Adipocyte (in vitro differentiated cells): Measurements from ENCODE around the gene SMAGP.
"Not testable (repeated sequence)": the region's sequence is repeated elsewhere in the genome, so short reads cannot be mapped to it uniquely, and the experiment has no call there.

Experiments used
- DNase-seq: peaks from one replicate; pipeline ENCODE4 v3.0.0-alpha.2; 2015; ENCODE audit warnings: low read depth
- H3K27me3 ChIP-seq: replicated peaks from 2 replicates; pipeline ENCODE4 v1.7.0; 2013; ENCODE audit warnings: mild to moderate bottlenecking, low read length, moderate library complexity; ENCODE audit not compliant: control insufficient read depth, insufficient read depth
- H3K36me3 ChIP-seq: 2 replicates; pipeline ENCODE4 v1.7.0; 2013; ENCODE audit warnings: low read length, mild to moderate bottlenecking, moderate library complexity; ENCODE audit not compliant: control insufficient read depth, insufficient read depth, severe bottlenecking
- H3K4me1 ChIP-seq: 2 replicates; pipeline ENCODE4 v1.7.0; 2013; ENCODE audit warnings: mild to moderate bottlenecking, low read length, moderate library complexity; ENCODE audit not compliant: control insufficient read depth, insufficient read depth
- H3K4me3 ChIP-seq: 2 replicates; pipeline ENCODE4 v1.7.0; 2013; ENCODE audit warnings: mild to moderate bottlenecking, low read length, moderate library complexity
- H3K9ac ChIP-seq: 2 replicates; pipeline ENCODE4 v1.7.0; 2013; ENCODE audit warnings: mild to moderate bottlenecking, low read length, moderate library complexity
- H3K9me3 ChIP-seq: 2 replicates; pipeline ENCODE4 v1.7.0; 2013; ENCODE audit warnings: mild to moderate bottlenecking, low read length, moderate library complexity; ENCODE audit not compliant: control insufficient read depth

SMAGP gene

DNA sequence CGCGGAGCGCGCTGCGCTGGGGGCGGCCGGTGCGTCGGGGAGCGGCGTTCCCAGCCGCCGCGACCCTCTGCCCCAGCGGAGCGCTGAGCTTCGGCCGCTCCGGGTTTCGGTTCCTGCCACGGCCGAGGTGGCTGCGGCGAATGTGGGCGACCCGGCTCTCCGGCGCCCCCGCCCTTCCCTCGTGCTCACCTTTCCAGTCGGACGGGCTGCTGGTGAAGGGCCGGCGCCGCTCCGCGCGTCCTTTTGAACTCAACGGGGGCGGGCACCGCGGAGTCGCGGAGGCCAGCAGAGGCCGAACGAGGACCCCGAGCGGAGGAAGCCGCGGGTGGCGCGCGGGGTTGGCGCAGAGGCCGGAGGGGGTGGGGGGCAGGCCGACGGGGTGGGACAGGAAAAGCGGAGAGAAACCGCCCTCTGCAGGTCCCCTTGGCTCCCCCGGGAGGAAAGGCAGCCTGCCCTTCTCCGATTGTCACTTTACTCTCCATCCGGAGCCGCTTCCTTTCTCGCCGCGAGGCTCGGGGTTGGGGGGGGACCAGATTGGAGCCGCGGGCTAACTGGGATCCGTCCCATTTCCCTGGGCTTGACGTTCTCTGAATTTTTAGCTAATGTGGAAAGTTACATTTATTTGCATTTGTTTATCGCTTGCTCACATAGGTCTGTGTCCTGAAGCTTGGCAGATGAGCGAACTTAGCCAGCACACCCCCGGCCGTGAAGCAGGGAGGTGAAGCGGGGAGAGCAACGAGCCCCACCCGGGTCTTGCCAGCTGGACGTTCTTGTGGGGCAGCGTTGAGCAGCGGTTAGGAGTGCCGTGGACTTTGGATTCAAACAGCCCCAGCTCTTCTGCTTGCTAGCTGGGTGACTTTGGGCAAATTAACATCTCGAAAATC lies at the start of gene SMAGP:
Gene SMAGP (minus strand): TSS at position 349 of the 884 bp plus-strand sequence. CDS start 1,137 bp downstream, outside the sequence.
- peak; percentile 70 for DNase-seq
- Histone ChIP-seq H3K4me1 (peaks cover 16% of the 10 kb centered on the region), H3K4me3 (peak within 1 kb of the TSS; percentile 90), H3K9me3 (no peaks in the 10 kb centered on the region), H3K36me3 (no peaks in the 10 kb centered on the region), H3K27me3 (no peaks in the 10 kb centered on the region), H3K9ac (peak within 1 kb of the TSS; percentile 85)

GRCh38 chr12:51318846-51319599 lies 48.8 kb upstream of the SMAGP start:
- Histone ChIP-seq H3K4me1 (peaks cover 9% of the 10 kb centered on the region), H3K9ac (no peak overlapping the region), H3K27me3 (no peaks in the 10 kb centered on the region), H3K36me3 (no peaks in the 10 kb centered on the region), H3K9me3 (no peaks in the 10 kb centered on the region), H3K4me3 (no peak overlapping the region)
- DNase-seq, result peak; percentile 20

- not testable (repeated sequence) for H3K27me3 ChIP-seq, H3K4me3 ChIP-seq, DNase-seq
Observed at GRCh38 chr12:51318057-51318806, 48.0 kb upstream of the SMAGP start.

DNA sequence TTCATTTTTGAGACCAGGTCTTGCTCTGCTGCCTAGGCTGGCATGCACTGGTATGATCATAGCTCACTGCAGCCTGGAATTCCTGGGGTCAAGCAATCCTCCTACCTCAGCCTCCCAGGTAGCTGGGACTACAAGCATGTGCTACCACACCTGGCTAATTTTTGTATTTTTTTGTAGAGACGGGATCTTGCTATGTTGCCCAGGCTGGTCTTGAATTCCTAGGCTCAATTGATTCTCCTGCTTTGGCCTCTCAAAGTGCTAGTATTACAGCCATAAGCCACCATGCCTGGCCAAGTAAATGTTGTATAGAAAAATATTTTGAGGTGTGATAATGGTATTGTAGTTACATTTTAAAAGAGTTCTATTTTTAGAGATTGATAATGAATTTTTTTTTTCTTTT lies 41.2 kb upstream of the SMAGP start:
- H3K9ac ChIP-seq, result no peak overlapping the region
- H3K9me3 ChIP-seq, result no peaks in the 10 kb centered on the region
- no peak overlapping the region for H3K4me3 ChIP-seq
- H3K27me3 ChIP-seq, result no peaks in the 10 kb centered on the region
- DNase-seq, result no peak
- H3K4me1 ChIP-seq, result peaks cover 11% of the 10 kb centered on the region
- H3K36me3 ChIP-seq, result no peaks in the 10 kb centered on the region

More at GRCh38 chr12:51318057-51318806, 48.0 kb upstream of the SMAGP start:
- not testable (repeated sequence) for H3K4me1 ChIP-seq, H3K36me3 ChIP-seq, H3K9me3 ChIP-seq, H3K9ac ChIP-seq

GRCh38 chr12:51307655-51308593 lies 37.7 kb upstream of the SMAGP start:
- Histone ChIP-seq H3K4me3 (no peak overlapping the region), H3K9me3 (no peaks in the 10 kb centered on the region), H3K9ac (no peak overlapping the region), H3K27me3 (no peaks in the 10 kb centered on the region), H3K36me3 (no peaks in the 10 kb centered on the region), H3K4me1 (peaks cover 11% of the 10 kb centered on the region)
- peak; percentile 76 for DNase-seq

DNA sequence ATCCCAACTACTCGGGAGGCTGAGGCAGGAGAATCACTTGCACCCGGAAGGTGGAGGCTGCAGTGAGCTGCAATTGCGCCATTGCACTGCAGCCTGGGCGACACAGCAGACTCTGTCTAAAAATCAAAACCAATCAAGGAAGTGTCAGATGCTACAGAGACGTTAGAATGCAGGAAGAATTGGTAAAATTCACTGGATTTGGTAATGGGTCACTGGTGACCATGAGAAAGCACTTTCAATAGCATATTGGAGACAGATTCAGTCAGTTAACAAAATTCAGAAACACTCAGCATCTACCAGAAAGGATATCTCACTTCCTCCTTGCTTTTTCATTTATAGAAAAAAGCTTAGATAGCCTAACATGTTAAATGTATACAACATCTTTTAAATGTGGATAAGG lies 36.3 kb upstream of the SMAGP start:
- Histone ChIP-seq H3K27me3 (no peaks in the 10 kb centered on the region), H3K4me3 (no peak overlapping the region), H3K9me3 (no peaks in the 10 kb centered on the region), H3K36me3 (no peaks in the 10 kb centered on the region), H3K9ac (no peak overlapping the region), H3K4me1 (peaks cover 11% of the 10 kb centered on the region)
- DNase-seq, result no peak

DNA sequence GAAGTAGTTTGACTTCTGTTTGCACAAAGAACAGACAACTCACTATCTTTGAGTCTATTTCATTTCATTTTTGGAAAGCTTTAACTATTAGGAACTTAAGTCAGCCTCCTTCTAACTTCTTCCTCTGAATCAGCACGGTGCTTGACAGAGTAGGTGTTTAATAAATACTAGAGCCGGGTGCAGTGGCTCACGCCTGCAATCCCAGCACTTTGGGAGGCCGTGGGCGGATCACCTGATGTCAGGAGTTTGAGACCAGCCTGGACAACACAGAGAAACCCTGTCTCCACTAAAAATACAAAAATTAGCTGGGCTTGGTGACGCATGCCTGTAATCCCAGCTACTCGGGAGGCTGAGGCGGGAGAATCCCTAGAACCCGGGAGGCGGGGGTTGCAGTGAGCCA lies 30.6 kb upstream of the SMAGP start:
- H3K9me3 ChIP-seq, result not testable (repeated sequence)

DNA sequence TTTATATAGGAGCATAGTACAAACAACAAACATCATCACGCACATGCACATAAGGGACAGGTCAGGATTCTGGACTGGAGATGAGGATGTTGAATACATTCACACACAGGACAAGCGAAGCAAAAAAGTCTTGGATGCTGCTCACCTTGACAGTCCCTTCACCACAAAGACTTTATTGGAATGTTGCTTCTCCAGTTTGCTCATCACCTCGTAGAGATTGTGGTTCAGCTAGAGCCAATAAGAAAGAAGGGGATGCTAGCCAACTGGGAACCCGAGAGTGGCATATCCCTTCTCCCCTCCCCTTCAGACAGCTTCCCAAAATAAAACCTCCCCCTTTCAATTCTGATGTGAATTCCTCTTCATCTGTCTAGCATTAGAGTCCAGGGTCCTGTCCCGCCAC lies 25.4 kb upstream of the SMAGP start:
- Histone ChIP-seq H3K27me3 (no peaks in the 10 kb centered on the region), H3K4me3 (no peak overlapping the region), H3K9ac (no peak overlapping the region), H3K4me1 (no peaks in the 10 kb centered on the region), H3K9me3 (no peaks in the 10 kb centered on the region), H3K36me3 (no peaks in the 10 kb centered on the region)
- no peak for DNase-seq

More for the DNA sequence above, 30.6 kb upstream of the SMAGP start:
- not testable (repeated sequence) for H3K4me1 ChIP-seq, H3K9ac ChIP-seq, DNase-seq, H3K36me3 ChIP-seq, H3K27me3 ChIP-seq, H3K4me3 ChIP-seq

GRCh38 chr12:51294097-51294496 lies 23.9 kb upstream of the SMAGP start:
- not testable (repeated sequence) for H3K9me3 ChIP-seq, H3K27me3 ChIP-seq, H3K4me3 ChIP-seq, H3K36me3 ChIP-seq, DNase-seq, H3K9ac ChIP-seq, H3K4me1 ChIP-seq

DNA sequence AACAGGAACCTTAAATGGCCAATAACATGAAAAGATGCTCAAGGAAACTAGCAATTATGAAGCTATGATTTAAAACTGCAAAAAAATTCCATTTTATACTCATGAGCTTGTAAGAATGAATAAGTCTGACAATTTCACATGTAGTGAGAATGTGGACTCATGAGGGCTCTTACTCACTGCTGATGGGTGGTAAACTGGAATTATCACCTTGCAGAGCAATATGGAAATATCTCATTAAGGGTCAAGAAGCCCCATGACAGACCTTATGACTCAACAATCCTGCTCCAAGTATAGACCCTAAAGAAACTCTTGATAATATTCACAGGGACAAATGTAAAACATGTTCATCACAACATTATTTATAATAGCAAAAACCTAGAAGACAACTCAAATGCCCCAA lies 23.5 kb upstream of the SMAGP start:
- Histone ChIP-seq H3K4me1 (no peaks in the 10 kb centered on the region), H3K9me3 (no peaks in the 10 kb centered on the region), H3K36me3 (no peaks in the 10 kb centered on the region), H3K27me3 (no peaks in the 10 kb centered on the region), H3K9ac (no peak overlapping the region), H3K4me3 (no peak overlapping the region)
- DNase-seq, result no peak
